Measurements from ENCODE around the gene DES. TPM values are rescaled to one million over a fixed set of nuclear protein-coding genes. Genes with fewer than 3 reads are reported as not detected.

The DES gene
- total RNA-seq, 2 experiments from 2014 or later, result not detected

DNA sequence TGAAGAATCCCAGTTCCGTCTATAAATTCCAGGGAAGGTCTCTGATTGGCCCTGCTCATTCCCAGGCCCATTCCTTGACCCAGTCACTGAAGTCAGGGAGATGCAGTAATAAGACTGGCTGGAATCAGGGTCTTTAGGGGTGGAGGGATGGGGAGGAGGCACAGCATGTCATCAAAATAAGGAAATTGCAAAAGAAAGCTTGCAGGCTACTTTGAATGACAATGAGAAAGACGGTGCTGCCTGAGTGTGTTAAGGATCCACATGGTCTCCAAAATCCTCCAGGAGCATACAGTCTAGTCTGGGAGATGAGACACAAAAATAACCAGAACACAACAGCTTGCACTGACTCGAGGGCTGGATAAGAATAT lies 2.0 kb upstream of the DES start:
- no peaks in the 10 kb centered on the region for H4K20me1 ChIP-seq (ENCODE audit: insufficient read depth, low read length)
- DNase-seq (ENCODE audit: low spot score), result no peak
- CTCF ChIA-PET (ENCODE audit: unreplicated experiment), result no interaction called here
- no peak overlapping the region for H3K4me3 ChIP-seq (ENCODE audit: low read depth, low read length, poor library complexity, severe bottlenecking)
- no TSS peak for BruUV-seq (replicated peaks)
- POLR2A ChIA-PET, result interaction anchor here (1.1 kb wide), 1 partner anchor 28 kb away, joined by 6 read pairs; the partner anchor contains the start of gene DNPEP
- H3K27ac ChIP-seq (ENCODE audit: low read depth, low read length, poor library complexity, severe bottlenecking), result no peak overlapping the region
- TF ChIP-seq EZH2phosphoT487 (IDR thresholded peaks at IDR 0.05; ENCODE audit: borderline replicate concordance, low read depth, low read length), result no peak
- TF ChIP-seq, protein P1, sequence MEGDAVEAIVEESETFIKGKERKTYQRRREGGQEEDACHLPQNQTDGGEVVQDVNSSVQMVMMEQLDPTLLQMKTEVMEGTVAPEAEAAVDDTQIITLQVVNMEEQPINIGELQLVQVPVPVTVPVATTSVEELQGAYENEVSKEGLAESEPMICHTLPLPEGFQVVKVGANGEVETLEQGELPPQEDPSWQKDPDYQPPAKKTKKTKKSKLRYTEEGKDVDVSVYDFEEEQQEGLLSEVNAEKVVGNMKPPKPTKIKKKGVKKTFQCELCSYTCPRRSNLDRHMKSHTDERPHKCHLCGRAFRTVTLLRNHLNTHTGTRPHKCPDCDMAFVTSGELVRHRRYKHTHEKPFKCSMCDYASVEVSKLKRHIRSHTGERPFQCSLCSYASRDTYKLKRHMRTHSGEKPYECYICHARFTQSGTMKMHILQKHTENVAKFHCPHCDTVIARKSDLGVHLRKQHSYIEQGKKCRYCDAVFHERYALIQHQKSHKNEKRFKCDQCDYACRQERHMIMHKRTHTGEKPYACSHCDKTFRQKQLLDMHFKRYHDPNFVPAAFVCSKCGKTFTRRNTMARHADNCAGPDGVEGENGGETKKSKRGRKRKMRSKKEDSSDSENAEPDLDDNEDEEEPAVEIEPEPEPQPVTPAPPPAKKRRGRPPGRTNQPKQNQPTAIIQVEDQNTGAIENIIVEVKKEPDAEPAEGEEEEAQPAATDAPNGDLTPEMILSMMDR (conservative IDR thresholded peaks at IDR 0.05; ENCODE audit: low read length), result no peak
- intact Hi-C loops (cut with micrococcal nuclease; ENCODE audit: unreplicated experiment), result no loop called here
- H3K9me2 ChIP-seq (ENCODE audit: insufficient read depth, low read length), result no peaks in the 10 kb centered on the region
- H3K9me3 ChIP-seq (ENCODE audit: low read length), result no peaks in the 10 kb centered on the region
- no peak overlapping the region for H3K4me2 ChIP-seq (ENCODE audit: low read length)
- no peaks in the 10 kb centered on the region for H3K36me3 ChIP-seq (ENCODE audit: insufficient read depth, low read length)
- H3K4me1 ChIP-seq (ENCODE audit: insufficient read depth, low read length, poor library complexity, severe bottlenecking), result no peaks in the 10 kb centered on the region
- no peaks in the 10 kb centered on the region for H3K79me2 ChIP-seq (ENCODE audit: insufficient read depth, low read depth, low read length)
- no peak overlapping the region for H2AFZ ChIP-seq (ENCODE audit: low read length)

DNA sequence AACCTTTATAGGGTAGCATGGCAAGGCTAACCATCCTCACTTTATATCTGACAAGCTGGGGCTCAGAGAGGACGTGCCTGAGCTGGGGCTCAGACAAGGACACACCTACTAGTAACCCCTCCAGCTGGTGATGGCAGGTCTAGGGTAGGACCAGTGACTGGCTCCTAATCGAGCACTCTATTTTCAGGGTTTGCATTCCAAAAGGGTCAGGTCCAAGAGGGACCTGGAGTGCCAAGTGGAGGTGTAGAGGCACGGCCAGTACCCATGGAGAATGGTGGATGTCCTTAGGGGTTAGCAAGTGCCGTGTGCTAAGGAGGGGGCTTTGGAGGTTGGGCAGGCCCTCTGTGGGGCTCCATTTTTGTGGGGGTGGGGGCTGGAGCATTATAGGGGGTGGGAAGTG lies 1.2 kb upstream of the DES start:
- no peak overlapping the region for H3K27ac ChIP-seq (ENCODE audit: low read depth, low read length, poor library complexity, severe bottlenecking)
- H3K9me3 ChIP-seq (ENCODE audit: low read length), result no peaks in the 10 kb centered on the region
- no peaks in the 10 kb centered on the region for H4K20me1 ChIP-seq (ENCODE audit: insufficient read depth, low read length)
- no peak overlapping the region for H3K4me3 ChIP-seq (ENCODE audit: low read depth, low read length, poor library complexity, severe bottlenecking)
- BruUV-seq (replicated peaks), result no TSS peak
- DNase-seq (ENCODE audit: low spot score), result no peak
- POLR2A ChIA-PET, result interaction anchor here (0.7 kb wide), 1 partner anchor 24 kb away, joined by 3 read pairs; no protein-coding TSS in a partner anchor
- H3K79me2 ChIP-seq (ENCODE audit: insufficient read depth, low read depth, low read length), result no peaks in the 10 kb centered on the region
- no peaks in the 10 kb centered on the region for H3K9me2 ChIP-seq (ENCODE audit: insufficient read depth, low read length)
- no peaks in the 10 kb centered on the region for H3K4me1 ChIP-seq (ENCODE audit: insufficient read depth, low read length, poor library complexity, severe bottlenecking)
- H3K36me3 ChIP-seq (ENCODE audit: insufficient read depth, low read length), result no peaks in the 10 kb centered on the region
- no peak for TF ChIP-seq EZH2phosphoT487 (IDR thresholded peaks at IDR 0.05; ENCODE audit: borderline replicate concordance, low read depth, low read length)
- TF ChIP-seq, protein P1 (conservative IDR thresholded peaks at IDR 0.05; ENCODE audit: low read length), result no peak
- H3K4me2 ChIP-seq (ENCODE audit: low read length), result no peak overlapping the region
- intact Hi-C loops (cut with micrococcal nuclease; ENCODE audit: unreplicated experiment), result no loop called here
- CTCF ChIA-PET (ENCODE audit: unreplicated experiment), result no interaction called here
- H2AFZ ChIP-seq (ENCODE audit: low read length), result no peak overlapping the region

GRCh38 chr2:219417374-219417773 lies 803 bp upstream of the DES start:
- Histone ChIP-seq H3K79me2 (ENCODE audit: insufficient read depth, low read depth, low read length) (no peaks in the 10 kb centered on the region), H3K9me3 (ENCODE audit: low read length) (no peaks in the 10 kb centered on the region), H3K4me3 (ENCODE audit: low read depth, low read length, poor library complexity, severe bottlenecking) (no peak overlapping the region), H2AFZ (ENCODE audit: low read length) (no peak overlapping the region), H3K9me2 (ENCODE audit: insufficient read depth, low read length) (no peaks in the 10 kb centered on the region), H3K36me3 (ENCODE audit: insufficient read depth, low read length) (no peaks in the 10 kb centered on the region), H4K20me1 (ENCODE audit: insufficient read depth, low read length) (no peaks in the 10 kb centered on the region), H3K4me2 (ENCODE audit: low read length) (no peak overlapping the region), H3K27ac (ENCODE audit: low read depth, low read length, poor library complexity, severe bottlenecking) (no peak overlapping the region), H3K4me1 (ENCODE audit: insufficient read depth, low read length, poor library complexity, severe bottlenecking) (no peaks in the 10 kb centered on the region)
- POLR2A ChIA-PET, result interaction anchor here (0.7 kb wide), 1 partner anchor 23 kb away, joined by 3 read pairs; no protein-coding TSS in a partner anchor
- no TSS peak for BruUV-seq (replicated peaks)
- intact Hi-C loops (cut with micrococcal nuclease; ENCODE audit: unreplicated experiment), result no loop called here
- TF ChIP-seq EZH2phosphoT487 (IDR thresholded peaks at IDR 0.05; ENCODE audit: borderline replicate concordance, low read depth, low read length), result no peak
- TF ChIP-seq, protein P1 (conservative IDR thresholded peaks at IDR 0.05; ENCODE audit: low read length), result no peak
- no peak for DNase-seq (ENCODE audit: low spot score)
- CTCF ChIA-PET (ENCODE audit: unreplicated experiment), result no interaction called here
